Activated CD8-positive, alpha-beta memory T cell treated with anti-CD3 and anti-CD28 coated beads, Interleukin-2, amount 50 U/mL, for 1 hour (primary cell): Measurements from ENCODE around the gene MEGF6.

Source experiments
- DNase-seq: peaks from one replicate; pipeline ENCODE4 v3.0.0-alpha.2; 2020; ENCODE audit errors: extremely low read depth

MEGF6 gene

GRCh38 chr1:3504151-3504821 is 107.0 kb downstream of the MEGF6 start:
- DNase-seq, result no peak

- no peak for DNase-seq
These were observed 107.8 kb downstream of the MEGF6 start for GRCh38 chr1:3503525-3503886.

- DNase-seq, result no peak
These were observed 108.4 kb downstream of the MEGF6 start for GRCh38 chr1:3502641-3503524.

GRCh38 chr1:3501856-3502640 is 109.3 kb downstream of the MEGF6 start:
- DNase-seq, result no peak

- no peak for DNase-seq
These were observed 109.9 kb downstream of the MEGF6 start for GRCh38 chr1:3501437-3501836.

- no peak for DNase-seq
These were observed 111.0 kb downstream of the MEGF6 start for GRCh38 chr1:3500265-3500835.

- DNase-seq, result no peak
These were observed 111.7 kb downstream of the MEGF6 start for GRCh38 chr1:3499611-3500010.

- DNase-seq, result no peak
These were observed 112.3 kb downstream of the MEGF6 start for GRCh38 chr1:3498986-3499385.

- DNase-seq, result no peak
These were observed 112.9 kb downstream of the MEGF6 start for GRCh38 chr1:3498246-3498930.

GRCh38 chr1:3497521-3497920 is 113.8 kb downstream of the MEGF6 start:
- DNase-seq, result no peak

GRCh38 chr1:3496916-3497315 is 114.4 kb downstream of the MEGF6 start:
- no peak for DNase-seq

GRCh38 chr1:3495776-3496745 is 115.2 kb downstream of the MEGF6 start:
- DNase-seq, result no peak

GRCh38 chr1:3494321-3495308 is 116.7 kb downstream of the MEGF6 start:
- no peak for DNase-seq

- DNase-seq, result no peak
These were observed 118.6 kb downstream of the MEGF6 start for GRCh38 chr1:3492545-3493246.

- DNase-seq, result peak; percentile 27
These were observed 119.7 kb downstream of the MEGF6 start for GRCh38 chr1:3491291-3492246.

- no peak for DNase-seq
These were observed 121.1 kb downstream of the MEGF6 start for GRCh38 chr1:3490046-3490745.

GRCh38 chr1:3488432-3488831 is 122.9 kb downstream of the MEGF6 start:
- no peak for DNase-seq
